HG02885 (cell line): ENCODE data around the gene LMO3.

Experiments
- ATAC-seq: cut with Tn5 transposase; IDR thresholded peaks from one replicate; pipeline ENCODE4 v1.9.1; 2021; ENCODE audit warnings: mild to moderate bottlenecking; ENCODE audit not compliant: unreplicated experiment, poor library complexity

LMO3 gene

DNA sequence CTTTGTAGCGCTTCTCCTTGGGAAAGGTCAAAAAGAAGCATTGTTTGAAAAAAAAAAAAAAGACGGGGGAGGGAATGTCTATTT, at the start of gene LMO3:
LMO3 (minus strand) TSS at position 46 of the 84 bp plus-strand sequence. CDS start 5,302 bp downstream, outside the sequence.
- no peak for ATAC-seq

- peak; percentile 90 for ATAC-seq
Measured at GRCh38 chr12:16636435-16637055, 30.6 kb upstream of the LMO3 start.

- no peak for ATAC-seq
Measured at GRCh38 chr12:16634786-16635185, 28.8 kb upstream of the LMO3 start.

GRCh38 chr12:16626991-16627390, 21.0 kb upstream of the LMO3 start:
- no peak for ATAC-seq

- peak; percentile 86 for ATAC-seq
Measured at GRCh38 chr12:16622338-16622737, 16.4 kb upstream of the LMO3 start.

DNA sequence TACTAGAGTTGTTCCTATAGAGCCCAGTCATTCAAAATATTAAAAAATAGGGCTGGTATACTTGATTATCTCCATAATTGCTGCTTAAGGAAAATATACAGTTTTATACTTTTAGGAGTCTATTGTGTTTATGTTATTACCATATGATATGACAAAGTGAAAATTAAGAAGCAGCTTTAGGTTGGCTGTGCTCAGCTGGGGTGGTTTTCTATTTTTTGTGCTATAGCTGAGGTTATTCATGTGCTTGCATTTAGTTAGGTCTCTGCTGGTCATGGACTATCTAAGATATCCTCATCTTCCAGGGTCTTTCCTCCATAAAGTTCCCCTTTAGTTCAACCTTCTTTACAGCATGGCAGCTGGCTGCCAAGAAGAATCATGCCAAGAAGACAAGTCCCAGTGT, 13.6 kb upstream of the LMO3 start:
- ATAC-seq, result no peak

- ATAC-seq, result no peak
Measured at GRCh38 chr12:16618256-16618655, 12.3 kb upstream of the LMO3 start.

- ATAC-seq, result no peak
Measured at GRCh38 chr12:16613199-16613598, 7.2 kb upstream of the LMO3 start.

- ATAC-seq, result no peak
Measured at GRCh38 chr12:16612647-16613046, 6.7 kb upstream of the LMO3 start.

DNA sequence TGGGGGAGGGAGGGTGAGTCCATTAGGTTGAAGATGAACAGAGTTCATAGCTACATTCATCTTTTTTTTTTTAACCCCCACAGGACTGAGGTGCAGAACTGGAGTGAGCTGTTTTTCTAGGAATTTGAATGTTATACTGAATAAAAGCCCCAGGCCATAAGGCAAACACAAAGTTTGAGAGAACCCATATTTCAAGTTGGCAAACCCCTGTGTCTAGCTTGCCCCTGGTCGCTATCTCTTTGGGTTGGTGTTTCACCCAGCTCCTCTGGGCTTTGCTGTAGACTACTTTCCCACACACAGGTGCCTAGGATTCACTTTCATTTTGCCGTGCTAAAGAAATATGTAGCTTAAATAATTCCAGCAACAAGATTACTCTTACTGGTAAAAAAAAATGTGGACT, 5.2 kb upstream of the LMO3 start:
- ATAC-seq, result peak; percentile 43

DNA sequence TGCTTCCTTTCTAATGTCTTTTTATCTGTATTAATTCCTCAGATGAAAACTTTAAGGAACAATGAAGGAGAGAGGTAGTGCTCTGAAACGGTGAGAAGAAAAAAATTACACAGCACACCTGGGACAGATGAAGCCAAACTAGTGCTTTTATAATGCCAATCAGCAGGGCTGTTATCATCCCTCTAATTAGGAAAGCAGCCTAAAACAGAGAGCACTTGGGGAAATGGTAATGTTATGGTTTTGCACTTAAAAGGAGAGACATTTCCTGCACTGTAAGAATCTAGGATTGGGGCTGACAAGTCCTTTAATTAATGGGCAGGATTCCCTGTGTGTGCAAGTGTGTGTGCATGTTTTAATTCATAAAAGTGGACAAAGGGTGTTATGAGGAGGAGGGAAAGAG, 4.8 kb upstream of the LMO3 start:
- ATAC-seq, result no peak

DNA sequence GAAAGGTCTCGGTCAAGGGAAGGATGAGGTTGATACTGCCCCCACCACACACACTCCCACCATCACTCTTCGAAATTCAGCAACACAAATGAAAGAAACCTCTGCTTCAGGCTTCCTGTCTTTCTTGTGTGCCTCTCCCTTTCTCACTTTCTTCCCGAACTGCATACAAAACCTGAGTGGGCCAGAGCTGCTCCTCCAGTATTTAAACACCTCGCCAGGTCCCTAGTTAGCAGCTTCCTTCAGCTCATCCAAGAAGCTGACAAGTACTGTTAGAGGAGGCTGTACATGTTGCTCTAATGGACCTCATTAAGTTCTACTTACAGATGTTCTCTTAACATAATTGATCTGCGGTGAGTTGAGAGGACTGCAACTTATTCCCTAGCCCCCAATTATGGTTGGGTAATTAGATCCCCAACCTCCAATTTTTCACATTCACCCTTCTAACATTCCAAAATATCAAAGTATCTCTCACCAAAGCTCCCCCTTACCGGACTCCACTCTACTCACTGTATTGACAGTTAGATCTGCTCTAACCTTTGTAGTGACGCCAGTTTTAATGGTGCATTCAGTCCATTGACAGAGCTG, 4.1 kb upstream of the LMO3 start:
- ATAC-seq, result no peak

DNA sequence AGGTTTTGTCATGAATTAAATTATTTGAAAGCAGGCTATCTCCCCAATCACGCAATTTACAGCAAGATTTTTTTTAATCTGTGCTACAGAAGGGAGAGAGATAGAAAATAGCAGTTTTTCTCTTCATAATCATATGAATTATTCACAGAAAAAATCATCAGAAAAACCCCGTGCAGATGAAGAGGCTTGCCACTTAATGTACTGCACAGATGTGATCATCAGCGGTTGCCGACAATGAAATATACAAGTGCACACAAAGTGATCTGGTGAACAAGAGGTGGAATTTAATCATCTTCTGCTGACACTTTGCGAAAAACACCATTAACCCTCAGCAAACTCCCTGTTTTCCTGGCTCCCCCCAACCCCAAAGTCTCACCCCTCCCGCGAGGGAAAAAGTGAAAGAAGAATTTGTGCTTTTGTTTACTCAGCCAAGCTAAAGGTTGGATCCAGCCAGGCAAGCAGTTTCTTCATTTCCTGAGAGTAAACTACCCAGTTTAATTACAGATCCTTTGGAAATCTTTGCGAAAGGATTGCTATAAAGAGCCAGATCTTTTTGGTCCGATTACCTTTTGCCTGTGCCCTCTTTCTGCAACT, 3.1 kb upstream of the LMO3 start:
- no peak for ATAC-seq

- ATAC-seq, result no peak
Measured at GRCh38 chr12:16607906-16608775, 2.2 kb upstream of the LMO3 start.

- ATAC-seq, result no peak
Measured at GRCh38 chr12:16606991-16607390, 1.0 kb upstream of the LMO3 start.

DNA sequence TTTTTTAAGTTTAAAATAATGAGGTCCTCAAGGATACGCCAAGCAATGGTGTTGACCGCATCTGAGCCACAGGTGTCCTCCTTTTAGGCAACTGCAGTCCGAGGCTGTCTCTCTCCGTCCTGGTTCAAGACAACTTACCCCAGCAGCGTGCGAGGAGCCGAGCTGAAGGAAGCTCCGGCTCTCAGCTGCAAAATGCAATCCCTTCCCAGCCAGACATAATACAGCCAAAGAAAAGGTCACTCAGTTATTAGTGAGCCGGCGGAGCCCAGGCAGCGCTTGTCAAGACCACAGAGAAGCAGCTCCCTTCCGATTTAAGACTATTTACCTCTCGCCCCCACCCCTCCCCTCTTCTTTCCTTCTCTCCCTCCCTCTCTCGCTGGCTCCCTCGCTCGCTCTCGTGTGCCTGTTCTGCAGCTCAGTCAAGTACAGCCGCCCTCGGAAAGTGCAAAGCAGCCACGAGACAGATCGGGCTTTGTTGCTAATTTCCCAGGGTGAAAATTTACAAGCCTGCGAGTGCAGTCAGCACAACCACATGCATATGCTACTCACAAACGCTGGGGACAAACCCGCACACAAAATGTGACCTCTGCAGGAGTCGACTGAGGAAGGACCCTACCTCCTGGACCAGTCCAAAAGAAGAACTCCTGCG, 363 bp upstream of the LMO3 start:
- peak; percentile 55 for ATAC-seq

DNA sequence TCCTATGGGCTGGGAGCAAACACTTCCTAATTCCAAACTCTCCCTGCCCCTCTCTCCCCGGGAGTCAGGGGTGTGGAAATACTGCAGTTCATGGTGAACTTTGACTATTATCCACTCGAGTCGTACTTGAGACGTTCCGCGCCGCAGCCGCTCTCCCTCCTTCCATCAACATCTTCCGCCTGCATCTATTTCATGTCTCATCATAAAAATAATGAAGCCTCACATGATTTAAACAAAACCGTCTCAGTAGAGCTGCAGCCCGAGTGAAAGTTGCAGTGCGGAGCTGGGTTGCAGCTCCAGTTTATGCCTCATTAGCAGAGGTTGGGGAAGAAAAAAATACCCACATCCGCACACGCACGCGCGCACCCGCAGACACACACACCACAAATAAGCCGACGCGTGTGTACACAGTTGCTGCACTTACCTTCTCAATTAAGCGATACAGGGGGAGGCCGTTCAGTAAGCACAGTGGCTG, 283 bp downstream of the LMO3 start:
- ATAC-seq, result peak; percentile 21

- ATAC-seq, result no peak
Measured at GRCh38 chr12:16604596-16605252, 1.2 kb downstream of the LMO3 start.

DNA sequence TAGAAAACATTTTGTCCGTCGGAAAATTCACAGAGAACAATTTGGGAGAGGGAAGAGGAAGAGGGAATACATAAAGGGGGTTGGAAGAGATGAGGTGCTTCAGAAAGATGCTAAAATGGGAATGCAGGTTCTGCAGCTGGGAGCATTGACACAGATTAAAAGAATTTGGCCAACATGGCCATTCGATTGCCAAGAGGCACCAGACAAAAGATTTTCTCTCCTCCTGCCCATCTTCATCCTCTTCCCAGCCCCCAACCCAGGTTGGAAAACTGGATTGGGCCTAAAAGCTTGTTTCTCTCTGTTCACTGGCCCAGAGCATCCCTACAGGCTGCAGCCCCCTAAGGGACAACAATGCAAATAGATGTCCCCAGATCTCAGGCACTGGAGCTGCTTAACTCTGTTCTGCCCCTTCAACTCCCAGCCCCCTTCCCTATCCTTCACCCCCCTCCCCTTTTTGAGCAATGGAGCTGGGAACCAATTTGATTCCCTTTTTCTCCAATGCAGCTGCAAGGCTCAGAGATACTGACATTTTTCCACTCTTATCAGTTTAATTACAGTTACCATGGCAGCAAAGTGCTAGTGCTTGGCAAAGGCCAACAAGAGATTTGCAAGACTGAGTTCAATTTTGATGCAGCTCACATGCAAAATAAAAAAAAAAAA, 1.9 kb downstream of the LMO3 start:
- ATAC-seq, result no peak
